Measurements from ENCODE around the gene PITPNM1.

GRCh38 chr11:67448220-67448609, 56.9 kb downstream of the PITPNM1 start:
- TF ChIP-seq EZH2 (IDR thresholded peaks at IDR 0.05; ENCODE audit: low read length, unreplicated experiment) (no peak), CTCF (conservative IDR thresholded peaks at IDR 0.05; ENCODE audit: low read depth, low read length) (no peak), EZH2phosphoT487 (IDR thresholded peaks at IDR 0.05; ENCODE audit: borderline replicate concordance, low read length) (no peak)
